HG03135 (cell line): ENCODE results near the gene ALG6.

Experiments
- ATAC-seq: cut with Tn5 transposase; IDR thresholded peaks from one replicate; pipeline ENCODE4 v1.9.1; 2021; ENCODE audit warnings: mild to moderate bottlenecking, moderate library complexity; ENCODE audit not compliant: unreplicated experiment

ALG6 gene

DNA sequence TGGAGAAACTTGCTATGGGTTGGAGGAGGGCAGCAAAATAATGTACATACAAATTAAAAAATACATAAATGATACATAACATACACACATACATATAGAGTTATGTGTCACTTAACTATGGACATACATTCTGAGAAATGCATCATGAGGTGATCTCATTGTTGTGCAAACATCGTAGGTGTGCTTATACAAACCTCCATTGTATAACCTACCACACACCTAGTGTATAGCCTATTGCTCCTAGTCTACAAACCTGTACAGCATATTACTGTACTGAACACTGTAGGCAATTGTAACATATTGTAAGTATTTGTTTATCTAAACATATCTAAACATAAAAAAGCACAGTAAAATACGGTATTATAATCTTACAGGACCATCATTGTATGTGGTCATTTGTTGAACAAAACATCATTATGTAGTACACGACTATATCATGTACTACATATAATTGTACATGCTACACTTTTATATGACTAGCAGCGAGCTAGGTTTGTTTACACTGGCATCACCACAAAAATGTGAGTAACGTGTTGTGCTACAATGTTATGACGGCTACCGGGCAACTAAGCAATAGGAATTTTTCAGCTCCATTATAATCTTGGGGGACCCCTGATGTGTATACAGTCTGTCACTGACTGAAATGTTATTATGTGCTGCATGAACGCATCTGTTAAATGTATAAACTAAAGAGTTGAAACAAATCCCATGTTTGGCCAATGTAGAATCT lies 120.1 kb downstream of the ALG6 start:
- ATAC-seq = no peak
